Breast epithelium (tissue), 3 donors: ENCODE measurements around the gene GABPB1.

Experiments used
- CTCF ChIP-seq, 3 donors: fragments of 450-650 bp; IDR thresholded peaks; one replicate each; pipeline ENCODE4 v1.5.1; 2016 to 2017; ENCODE audit warnings: antibody characterized with exemption in 3 of 3, mild to moderate bottlenecking in 3 of 3, moderate library complexity in 3 of 3
- POLR2A ChIP-seq: fragments of 450-650 bp; IDR thresholded peaks from one replicate; pipeline ENCODE4 v1.6.1; 2016; ENCODE audit warnings: antibody characterized with exemption, mild to moderate bottlenecking, moderate library complexity

GRCh38 chr15:50236433-50236832, 118.6 kb downstream of the GABPB1 start:
- no peak for TF ChIP-seq POLR2A
- no peak for TF ChIP-seq CTCF (IDR thresholded peaks at IDR 0.05)
